ENCODE measurements around the gene EYA2.

- TF ChIP-seq EZH2 (IDR thresholded peaks at IDR 0.05; ENCODE audit: borderline replicate concordance, insufficient read depth, low read depth, low read length, poor library complexity, severe bottlenecking) (no peak), CTCF (IDR thresholded peaks at IDR 0.05) (no peak)
Measured at GRCh38 chr20:47136782-47137181, 242.1 kb downstream of the EYA2 start.

Data from B cell (primary cell).